Measurements from ENCODE around the gene ICAM5. TPM values are rescaled to one million over a fixed set of nuclear protein-coding genes. Genes with fewer than 3 reads are reported as not detected.

Gene ICAM5
- total and polyA plus RNA-seq, 9 of the 15 experiments (the other 6 are each of a cell fraction or from before 2014, with no cell fraction given), result 0.10 to 114 (median 13.7) TPM

GRCh38 chr19:10292206-10292788 lies 2.5 kb downstream of the ICAM5 start (continued):
- TF ChIP-seq ZNF318 (IDR thresholded peaks at IDR 0.05; ENCODE audit: borderline replicate concordance in 1 of 2, low read depth in 1 of 2) (no peak), RBFOX2 (IDR thresholded peaks at IDR 0.05; ENCODE audit: low read depth, low read length) (peak; percentile 64), USF2 (CRISPR knock-in tag; IDR thresholded peaks at IDR 0.05) (no peak), SMARCA5 (IDR thresholded peaks at IDR 0.05) (no peak), ZNF695 (CRISPR knock-in tag; IDR thresholded peaks at IDR 0.05) (no peak), MCM2 (IDR thresholded peaks at IDR 0.05; ENCODE audit: low read depth) (no peak), SMARCE1 (IDR thresholded peaks at IDR 0.05) (no peak), STAG1 (CRISPR knock-in tag; IDR thresholded peaks at IDR 0.05; ENCODE audit: borderline replicate concordance) (no peak), FIP1L1 (IDR thresholded peaks at IDR 0.05; ENCODE audit: low read depth, low read length, poor library complexity, severe bottlenecking) (no peak), RBM22 (IDR thresholded peaks at IDR 0.05; ENCODE audit: low read depth, low read length, poor library complexity, severe bottlenecking) (no peak), HBP1 (CRISPR knock-in tag; IDR thresholded peaks at IDR 0.05) (0 out of 2 replicates have a peak, but pooled peaks have one; percentile 38), ATF4 (CRISPR knock-in tag; IDR thresholded peaks at IDR 0.05) (no peak), ZNF274 (IDR thresholded peaks at IDR 0.05; ENCODE audit: borderline replicate concordance, low read depth, low read length) (no peak), ATF3 (IDR thresholded peaks at IDR 0.05) (no peak), ATF3 (CRISPR knock-in tag; conservative IDR thresholded peaks at IDR 0.05) (no peak), SNRNP70 (optimal IDR thresholded peaks at IDR 0.05; ENCODE audit: low read depth, low read length) (no peak)

Data from K562 (cell line).